ENCODE data around the gene DECR2. TPM values are rescaled to one million over a fixed set of nuclear protein-coding genes. Genes with fewer than 3 reads are reported as not detected.

The DECR2 gene
- total and polyA plus RNA-seq, 2 of the 13 experiments (the other 11 are each of a cell fraction or from before 2014, with no cell fraction given): 36.3 to 44.6 TPM

- TF ChIP-seq RNF2 (conservative IDR thresholded peaks at IDR 0.05; ENCODE audit: low read depth): no peak
- TF ChIP-seq SYNCRIP (IDR thresholded peaks at IDR 0.05; ENCODE audit: insufficient read depth, low read depth, low read length): no peak
- TF ChIP-seq HDAC2 (CRISPR knock-in tag; IDR thresholded peaks at IDR 0.05): no peak
Observed at GRCh38 chr16:354291-354881, 47.3 kb upstream of the DECR2 start (continued).

- H3K4me2 ChIP-seq (ENCODE audit: low read depth, low read length): peak overlapping the region; percentile 100; the same call in 1 of the 2 replicates
- CTCF ChIA-PET (ENCODE audit: low intra/inter-chr PET ratio, low total read pairs): no interaction called here
- H3K9ac ChIP-seq (ENCODE audit: insufficient read depth, low read depth, low read length): peak overlapping the region; percentile 29; the same call in 1 of the 2 replicates
- ATAC-seq: no peak
- H3K27me3 ChIP-seq (ENCODE audit: control insufficient read depth in 1 of 2, insufficient read depth in 2 of 2, low read length in 2 of 2): no peaks in the 10 kb centered on the region
- peaks cover 1 to 7% of the 10 kb centered on the region in 2 experiments; a peak in 2 of 5 replicates for H3K36me3 ChIP-seq (replicated peaks in 1 of 2; ENCODE audit: control insufficient read depth in 1 of 2, insufficient read depth in 2 of 2, low read length in 2 of 2)
- in situ Hi-C loops (cut with HindIII; ENCODE audit: extremely low pct_ligation_motif_present, low pct_unique_long_range_greater_than_20kb): no loop called here
- POLR2A ChIA-PET: no interaction called here
- H3K9me3 ChIP-seq (ENCODE audit: low read length): no peaks in the 10 kb centered on the region
- no peaks in the 10 kb centered on the region for H4K20me1 ChIP-seq (ENCODE audit: insufficient read depth, low read length)
- peaks cover 72% of the 10 kb centered on the region for H3K4me1 ChIP-seq (ENCODE audit: insufficient read depth, low read length)
- 90% methylated on average over 5 of the region's 10 CpGs for WGBS (ENCODE audit: low lambda C conversion rate)
- no TSS peak for BruUV-seq (replicated peaks)
- FAIRE-seq: no peak
- H2AFZ ChIP-seq (ENCODE audit: low read length): no peak overlapping the region
- no peak for TF ChIP-seq DDIT3 (CRISPR knock-in tag; IDR thresholded peaks at IDR 0.05)
- TF ChIP-seq ZNF10 (CRISPR knock-in tag; IDR thresholded peaks at IDR 0.05; ENCODE audit: borderline replicate concordance, low read depth): no peak
- TF ChIP-seq EZH2 (conservative IDR thresholded peaks at IDR 0.05; ENCODE audit: low read depth, low read length): no peak
- peak; percentile 14; the same call in 1 of the 2 replicates for TF ChIP-seq ZNF687 (CRISPR knock-in tag; IDR thresholded peaks at IDR 0.05)
- H3K4me3 ChIP-seq (replicated peaks in 1 of 3; ENCODE audit: insufficient read depth in 1 of 3, low read depth in 2 of 3, low read length in 3 of 3): peak overlapping the region in 1 of 3 experiments; percentile 84; a peak in 1 of 6 replicates
- H3K27ac ChIP-seq (ENCODE audit: extremely low read length, insufficient read depth, low read length): no peak overlapping the region
- intact Hi-C loops (cut with micrococcal nuclease; ENCODE audit: unreplicated experiment): no loop called here
- no peak for DNase-seq (ENCODE audit: low spot score)
- H3K79me2 ChIP-seq (ENCODE audit: insufficient read depth, low read length): peaks cover 19% of the 10 kb centered on the region
Observed at GRCh38 chr16:354971-355461, 46.7 kb upstream of the DECR2 start.

Data from HepG2 (cell line).